Prostate gland (tissue), 2 donors: ENCODE measurements around the gene LMNB1. TPM values are rescaled to one million over a fixed set of nuclear protein-coding genes. Genes with fewer than 3 reads are reported as not detected.
A peak's percentile ranks its signal among the peaks of the same experiment; 100 is the strongest.

Source experiments
- DNase-seq: peaks from one replicate; pipeline ENCODE4 v3.0.0-alpha.2; 2019; ENCODE audit warnings: low spot score
- H3K27ac ChIP-seq, 2 donors: fragments of 200-600 bp; sonication (generic); 2 replicates each; pipeline ENCODE4 v1.5.1; 2017 to 2019
- H3K27me3 ChIP-seq: fragments of 200-600 bp; sonication (generic); replicated peaks from 2 replicates; pipeline ENCODE4 v1.5.1; 2019; ENCODE audit not compliant: insufficient read depth
- H3K36me3 ChIP-seq, 2 donors: fragments of 200-600 bp; sonication (generic); 1 replicate in 1 of 2; 2 replicates in 1 of 2; pipeline versions ENCODE4 v1.5.1 to v1.8.1; 2017 to 2019
- H3K4me1 ChIP-seq: fragments of 200-600 bp; sonication (generic); replicated peaks from 2 replicates; pipeline ENCODE4 v1.5.1; 2019
- H3K4me3 ChIP-seq, 2 donors: fragments of 200-600 bp; sonication (generic); 2 replicates each; pipeline ENCODE4 v1.5.1; 2017 to 2019
- H3K9me3 ChIP-seq: fragments of 200-600 bp; sonication (generic); 2 replicates; pipeline ENCODE4 v1.5.1; 2017
- CTCF ChIP-seq, 4 experiments: fragments of 200-600 bp in 2 of 4; fragments of 450-650 bp in 2 of 4; sonication (generic) in 2 of 4; IDR thresholded peaks; 1 replicate in 3 of 4; 2 replicates in 1 of 4; pipeline ENCODE4 v1.5.1; 2016 to 2019; ENCODE audit warnings: antibody characterized with exemption in 4 of 4, mild to moderate bottlenecking in 2 of 4, moderate library complexity in 2 of 4
- POLR2A ChIP-seq: fragments of 450-650 bp; IDR thresholded peaks from one replicate; pipeline ENCODE4 v1.6.1; 2016; ENCODE audit warnings: antibody characterized with exemption, mild to moderate bottlenecking
- POLR2AphosphoS5 ChIP-seq: sonication (generic); formaldehyde crosslinking; IDR thresholded peaks from one replicate; pipeline ENCODE4 v1.6.1; 2017; ENCODE audit warnings: antibody characterized with exemption
- WGBS: methylation state at CpG from one replicate; pipeline ENCODE4 v1.1.5; 2018; 5-methylcytosine and 5-hydroxymethylcytosine counted together
- intact Hi-C: fragments of 100-400 bp; cut with DNase I; formaldehyde crosslinking; loops from one replicate; pipeline ENCODE4 v1.14.2; 2022
- total RNA-seq, 2 donors: library from RNA; depleted of rRNA; stranded (reverse); fragments of >200 nt; gene quantifications; one replicate each; pipeline ENCODE4 v1.1.0, GENCODE V29; 2016

Gene LMNB1
- total RNA-seq, 2 donors from 2014 or later = 11.5 to 12.2 TPM

- Histone ChIP-seq H3K27me3 (no peaks in the 10 kb centered on the region), H3K4me1 (no peaks in the 10 kb centered on the region), H3K9me3 (no peaks in the 10 kb centered on the region), H3K27ac (no peak overlapping the region), H3K4me3 (no peak overlapping the region), H3K36me3 (no peaks in the 10 kb centered on the region)
- intact Hi-C loops = no loop called here
- WGBS = 68% methylated on average over 6 of the region's 6 CpGs
- TF ChIP-seq CTCF (IDR thresholded peaks at IDR 0.05) (no peak), POLR2AphosphoS5 (no peak), POLR2A (no peak)
- DNase-seq = no peak
Observed at GRCh38 chr5:126794157-126794828, 17.4 kb downstream of the LMNB1 start.

- WGBS = 100% methylated on average over 1 of the region's 1 CpG
- intact Hi-C loops = no loop called here
- Histone ChIP-seq H3K27me3 (no peaks in the 10 kb centered on the region), H3K4me3 (no peak overlapping the region), H3K4me1 (no peaks in the 10 kb centered on the region), H3K27ac (no peak overlapping the region), H3K9me3 (no peaks in the 10 kb centered on the region), H3K36me3 (no peaks in the 10 kb centered on the region)
- DNase-seq = no peak
- TF ChIP-seq POLR2AphosphoS5 (no peak), CTCF (IDR thresholded peaks at IDR 0.05) (no peak), POLR2A (no peak)
Observed at GRCh38 chr5:126799780-126800179, 22.8 kb downstream of the LMNB1 start.

- Histone ChIP-seq H3K4me3 (no peak overlapping the region), H3K27me3 (no peaks in the 10 kb centered on the region), H3K4me1 (no peaks in the 10 kb centered on the region), H3K36me3 (no peaks in the 10 kb centered on the region), H3K9me3 (no peaks in the 10 kb centered on the region), H3K27ac (no peak overlapping the region)
- intact Hi-C loops = no loop called here
- 56% methylated on average over 4 of the region's 4 CpGs for WGBS
- DNase-seq = no peak
- TF ChIP-seq CTCF (IDR thresholded peaks at IDR 0.05) (no peak), POLR2A (no peak), POLR2AphosphoS5 (no peak)
Observed at GRCh38 chr5:126801174-126801991, 24.4 kb downstream of the LMNB1 start.

DNA sequence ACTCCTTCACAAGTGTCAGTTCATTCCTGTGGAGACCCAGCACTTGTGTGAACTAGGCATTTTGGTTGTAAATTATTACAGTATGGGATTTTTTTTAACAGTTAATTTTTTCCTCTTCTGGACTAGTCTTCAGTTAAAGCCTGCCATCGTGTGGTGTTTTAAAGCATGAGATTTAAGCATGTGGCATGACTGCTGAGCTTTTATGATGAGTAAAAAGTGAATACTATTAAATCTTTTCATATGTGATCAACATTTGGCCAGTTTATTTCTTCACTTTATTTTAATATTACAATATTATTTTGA, 25.0 kb downstream of the LMNB1 start:
- Histone ChIP-seq H3K27ac (no peak overlapping the region), H3K27me3 (no peaks in the 10 kb centered on the region), H3K4me3 (no peak overlapping the region), H3K9me3 (no peaks in the 10 kb centered on the region), H3K4me1 (no peaks in the 10 kb centered on the region), H3K36me3 (no peaks in the 10 kb centered on the region)
- WGBS = 18% methylated on average over 1 of the region's 1 CpG
- DNase-seq = no peak
- intact Hi-C loops = no loop called here
- TF ChIP-seq CTCF (IDR thresholded peaks at IDR 0.05) (peak in 2 of 4 experiments; percentile 30 to 34), POLR2AphosphoS5 (no peak)

DNA sequence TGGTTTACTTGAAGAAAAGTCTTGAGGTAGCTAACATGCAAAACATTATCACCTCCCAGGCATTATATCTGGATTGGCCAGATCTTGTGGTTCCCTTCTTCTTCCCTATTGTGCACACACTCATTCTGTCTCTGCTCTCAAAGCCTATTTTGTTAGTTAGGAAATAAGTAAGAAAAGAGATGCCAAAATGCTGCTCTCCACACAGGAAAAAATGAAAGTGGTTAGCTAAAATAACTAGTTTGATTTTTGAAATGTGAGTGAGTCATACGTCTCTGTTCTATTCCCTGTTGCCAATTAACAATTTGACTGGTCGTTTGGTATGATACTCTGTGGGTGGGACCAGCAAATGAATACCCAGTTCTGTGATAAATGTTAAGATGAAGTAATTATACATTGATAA, 28.1 kb downstream of the LMNB1 start:
- TF ChIP-seq CTCF (IDR thresholded peaks at IDR 0.05) = no peak
- no peak for TF ChIP-seq POLR2AphosphoS5
- no peak for TF ChIP-seq POLR2A
- intact Hi-C loops = no loop called here
- H3K27me3 ChIP-seq = no peaks in the 10 kb centered on the region
- H3K27ac ChIP-seq = no peak overlapping the region
- no peaks in the 10 kb centered on the region for H3K36me3 ChIP-seq
- WGBS = 47% methylated on average over 2 of the region's 2 CpGs
- no peaks in the 10 kb centered on the region for H3K9me3 ChIP-seq
- DNase-seq = no peak
- no peaks in the 10 kb centered on the region for H3K4me1 ChIP-seq
- no peak overlapping the region for H3K4me3 ChIP-seq
